ENCODE measurements around the gene DCP1B.

DNA sequence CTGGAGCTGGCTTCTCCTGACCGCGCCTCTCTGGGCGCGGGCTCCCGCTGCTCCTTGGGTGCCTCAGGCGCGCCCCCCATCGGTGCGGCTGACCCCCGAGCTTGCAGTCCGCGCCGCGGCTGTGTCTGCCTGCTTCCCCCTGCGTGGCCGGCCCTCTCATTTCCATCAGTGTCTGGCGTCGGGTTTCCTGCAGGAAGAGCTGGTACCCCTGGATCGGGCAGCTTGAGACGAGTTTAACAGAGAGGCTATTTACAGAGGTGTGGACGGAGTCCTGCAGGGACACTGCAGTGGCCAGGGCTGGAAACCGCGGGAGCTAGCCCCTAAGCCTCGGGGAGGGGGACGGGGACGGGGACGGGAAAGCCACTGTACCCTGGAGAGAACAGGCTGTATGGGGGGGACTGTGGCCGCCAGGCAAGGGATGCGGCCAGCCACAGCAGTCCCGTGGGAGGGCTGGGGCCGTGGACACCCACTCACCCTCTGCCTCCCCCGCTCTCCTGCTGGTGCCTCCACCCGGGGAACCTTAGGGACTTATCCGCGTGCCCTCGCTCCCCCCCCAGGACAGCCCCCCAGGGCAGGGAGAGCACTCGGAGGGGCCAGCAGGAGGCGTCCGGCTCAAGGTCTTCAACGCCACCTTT, 82.1 kb downstream of the DCP1B start:
- no peak for TF ChIP-seq SIN3A (IDR thresholded peaks at IDR 0.05; ENCODE audit: borderline replicate concordance, insufficient read depth, low read depth, low read length)
- TF ChIP-seq, protein P1, sequence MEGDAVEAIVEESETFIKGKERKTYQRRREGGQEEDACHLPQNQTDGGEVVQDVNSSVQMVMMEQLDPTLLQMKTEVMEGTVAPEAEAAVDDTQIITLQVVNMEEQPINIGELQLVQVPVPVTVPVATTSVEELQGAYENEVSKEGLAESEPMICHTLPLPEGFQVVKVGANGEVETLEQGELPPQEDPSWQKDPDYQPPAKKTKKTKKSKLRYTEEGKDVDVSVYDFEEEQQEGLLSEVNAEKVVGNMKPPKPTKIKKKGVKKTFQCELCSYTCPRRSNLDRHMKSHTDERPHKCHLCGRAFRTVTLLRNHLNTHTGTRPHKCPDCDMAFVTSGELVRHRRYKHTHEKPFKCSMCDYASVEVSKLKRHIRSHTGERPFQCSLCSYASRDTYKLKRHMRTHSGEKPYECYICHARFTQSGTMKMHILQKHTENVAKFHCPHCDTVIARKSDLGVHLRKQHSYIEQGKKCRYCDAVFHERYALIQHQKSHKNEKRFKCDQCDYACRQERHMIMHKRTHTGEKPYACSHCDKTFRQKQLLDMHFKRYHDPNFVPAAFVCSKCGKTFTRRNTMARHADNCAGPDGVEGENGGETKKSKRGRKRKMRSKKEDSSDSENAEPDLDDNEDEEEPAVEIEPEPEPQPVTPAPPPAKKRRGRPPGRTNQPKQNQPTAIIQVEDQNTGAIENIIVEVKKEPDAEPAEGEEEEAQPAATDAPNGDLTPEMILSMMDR (IDR thresholded peaks at IDR 0.05): no peak
- no peak for TF ChIP-seq REST (IDR thresholded peaks at IDR 0.05; ENCODE audit: insufficient read depth in 1 of 2, low read depth in 2 of 2, low read length in 1 of 2)
- TF ChIP-seq TCF7L2 (IDR thresholded peaks at IDR 0.05; ENCODE audit: low read depth, low read length): no peak
